Upper lobe of right lung (tissue), 1 donor: ENCODE results near the gene MRTFA. TPM values are rescaled to one million over a fixed set of nuclear protein-coding genes. Genes with fewer than 3 reads are reported as not detected.

ENCODE experiments used
- ATAC-seq: fragments of 200-7000 bp; cut with Tn5 transposase; one replicate; pipeline ENCODE4 v1.9.1; 2020; ENCODE audit warnings: mild to moderate bottlenecking, moderate library complexity
- DNase-seq: peaks from one replicate; pipeline ENCODE4 v3.0.0-alpha.2; 2020
- H3K27ac ChIP-seq: fragments of 200-600 bp; one replicate; pipeline ENCODE4 v1.8.0; 2022
- H3K27me3 ChIP-seq: fragments of 200-600 bp; one replicate; pipeline ENCODE4 v1.8.0; 2022; ENCODE audit warnings: mild to moderate bottlenecking
- H3K36me3 ChIP-seq: fragments of 200-600 bp; one replicate; pipeline ENCODE4 v1.8.0; 2022
- H3K4me1 ChIP-seq: fragments of 200-600 bp; one replicate; pipeline ENCODE4 v1.8.0; 2022
- H3K4me3 ChIP-seq: fragments of 200-600 bp; one replicate; pipeline ENCODE4 v1.8.0; 2022; ENCODE audit warnings: mild to moderate bottlenecking
- H3K9me3 ChIP-seq: fragments of 200-600 bp; one replicate; pipeline ENCODE4 v1.8.0; 2022
- CTCF ChIP-seq: fragments of 200-600 bp; IDR thresholded peaks from one replicate; pipeline ENCODE4 v1.8.0; 2022; ENCODE audit warnings: antibody characterized with exemption
- intact Hi-C: fragments of 100-400 bp; cut with DNase I; formaldehyde crosslinking; loops from one replicate; pipeline ENCODE4 v1.11.0; 2022
- total RNA-seq: library from RNA; stranded (reverse); fragmentation: NEBNext Ultra II Directional; extraction: Animal tissue kit (Norgen Biotek cat#: 25700); gene quantifications from one replicate; pipeline ENCODE4 v1.2.1, GENCODE V29; 2021
- donor health status: DM: no; HTN: yes; CAD: no; lungs with severe emphysema.

Gene MRTFA
- total RNA-seq, 1 donor from 2014 or later = 60.4 TPM

- no peak for TF ChIP-seq CTCF
- intact Hi-C loops = no loop called here
- no peak for ATAC-seq
- Histone ChIP-seq H3K36me3 (peaks cover 65% of the 10 kb centered on the region), H3K4me1 (peaks cover 12% of the 10 kb centered on the region), H3K27me3 (no peaks in the 10 kb centered on the region), H3K27ac (no peak overlapping the region), H3K4me3 (no peak overlapping the region), H3K9me3 (no peaks in the 10 kb centered on the region)
- DNase-seq = no peak
These were observed 218.6 kb downstream of the MRTFA start for GRCh38 chr22:40417881-40418280.

- intact Hi-C loops = no loop called here
- H3K27ac ChIP-seq = peak overlapping the region; percentile 6
- DNase-seq (peak; percentile 46), ATAC-seq (no peak)
- no peak for TF ChIP-seq CTCF
- H3K4me1 ChIP-seq = peaks cover 12% of the 10 kb centered on the region
- H3K9me3 ChIP-seq = no peaks in the 10 kb centered on the region
- H3K27me3 ChIP-seq = no peaks in the 10 kb centered on the region
- H3K36me3 ChIP-seq = peaks cover 61% of the 10 kb centered on the region
- no peak overlapping the region for H3K4me3 ChIP-seq
These were observed 219.5 kb downstream of the MRTFA start for GRCh38 chr22:40417041-40417440.

- Histone ChIP-seq H3K4me1 (peaks cover 12% of the 10 kb centered on the region), H3K4me3 (no peak overlapping the region), H3K27ac (peak overlapping the region; percentile 6), H3K27me3 (no peaks in the 10 kb centered on the region), H3K9me3 (no peaks in the 10 kb centered on the region), H3K36me3 (peaks cover 61% of the 10 kb centered on the region)
- intact Hi-C loops = no loop called here
- ATAC-seq (no peak), DNase-seq (peak; percentile 40)
- no peak for TF ChIP-seq CTCF
These were observed 219.9 kb downstream of the MRTFA start for GRCh38 chr22:40416636-40417035.

- no peak for TF ChIP-seq CTCF
- peak; percentile 49 for DNase-seq
- H3K27me3 ChIP-seq = no peaks in the 10 kb centered on the region
- intact Hi-C loops = no loop called here
- peaks cover 12% of the 10 kb centered on the region for H3K4me1 ChIP-seq
- H3K9me3 ChIP-seq = no peaks in the 10 kb centered on the region
- no peak overlapping the region for H3K4me3 ChIP-seq
- ATAC-seq = no peak
- peaks cover 61% of the 10 kb centered on the region for H3K36me3 ChIP-seq
- peak overlapping the region; percentile 42 for H3K27ac ChIP-seq
These were observed 220.3 kb downstream of the MRTFA start for GRCh38 chr22:40416267-40416570.

GRCh38 chr22:40415531-40416266 lies 220.8 kb downstream of the MRTFA start:
- H3K27me3 ChIP-seq = no peaks in the 10 kb centered on the region
- DNase-seq (peak; percentile 57), ATAC-seq (peak; percentile 70)
- peaks cover 61% of the 10 kb centered on the region for H3K36me3 ChIP-seq
- TF ChIP-seq CTCF = no peak
- H3K27ac ChIP-seq = peak overlapping the region; percentile 42
- H3K4me3 ChIP-seq = no peak overlapping the region
- no peaks in the 10 kb centered on the region for H3K9me3 ChIP-seq
- intact Hi-C loops = no loop called here
- peaks cover 12% of the 10 kb centered on the region for H3K4me1 ChIP-seq
